Measurements from ENCODE around the gene ACADS.

ACADS gene

DNA sequence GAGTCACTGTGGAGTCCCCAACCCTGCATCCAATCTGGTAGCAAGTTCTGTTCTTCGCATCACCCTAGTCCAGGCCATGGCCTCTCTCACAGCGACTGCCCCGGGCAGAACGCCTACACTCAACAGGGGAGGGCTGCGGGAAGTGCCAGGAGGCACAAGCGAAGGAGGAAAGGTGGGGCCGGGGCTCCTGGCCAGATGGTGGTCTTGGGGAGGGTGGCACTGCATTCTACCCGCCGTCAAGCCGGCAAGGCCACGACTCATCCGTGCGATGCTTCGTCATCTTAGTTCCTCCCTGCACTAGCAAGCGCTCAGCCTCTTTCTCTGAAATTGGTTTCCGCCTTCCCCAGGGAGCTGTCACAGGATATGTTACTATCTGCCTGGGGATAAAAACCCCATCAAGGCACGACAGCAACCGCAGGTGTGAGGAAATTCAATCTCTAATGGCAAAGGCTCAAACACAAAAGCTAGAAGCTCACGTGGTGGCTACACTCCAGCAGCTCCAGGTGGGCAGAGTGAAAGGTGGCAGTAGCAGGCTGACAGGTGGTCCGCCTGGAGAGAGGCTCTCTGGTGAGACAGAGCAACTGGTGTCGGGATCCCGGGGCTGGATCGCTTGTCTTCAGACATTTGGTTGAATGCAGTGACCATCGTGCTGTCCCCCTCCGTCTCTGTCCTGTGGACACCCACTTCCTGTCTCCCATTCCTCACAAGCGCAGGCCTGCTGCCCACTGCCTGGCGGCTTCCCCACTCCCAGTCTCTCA is 34.1 kb downstream of the ACADS start:
- DNase-seq = no peak

DNA sequence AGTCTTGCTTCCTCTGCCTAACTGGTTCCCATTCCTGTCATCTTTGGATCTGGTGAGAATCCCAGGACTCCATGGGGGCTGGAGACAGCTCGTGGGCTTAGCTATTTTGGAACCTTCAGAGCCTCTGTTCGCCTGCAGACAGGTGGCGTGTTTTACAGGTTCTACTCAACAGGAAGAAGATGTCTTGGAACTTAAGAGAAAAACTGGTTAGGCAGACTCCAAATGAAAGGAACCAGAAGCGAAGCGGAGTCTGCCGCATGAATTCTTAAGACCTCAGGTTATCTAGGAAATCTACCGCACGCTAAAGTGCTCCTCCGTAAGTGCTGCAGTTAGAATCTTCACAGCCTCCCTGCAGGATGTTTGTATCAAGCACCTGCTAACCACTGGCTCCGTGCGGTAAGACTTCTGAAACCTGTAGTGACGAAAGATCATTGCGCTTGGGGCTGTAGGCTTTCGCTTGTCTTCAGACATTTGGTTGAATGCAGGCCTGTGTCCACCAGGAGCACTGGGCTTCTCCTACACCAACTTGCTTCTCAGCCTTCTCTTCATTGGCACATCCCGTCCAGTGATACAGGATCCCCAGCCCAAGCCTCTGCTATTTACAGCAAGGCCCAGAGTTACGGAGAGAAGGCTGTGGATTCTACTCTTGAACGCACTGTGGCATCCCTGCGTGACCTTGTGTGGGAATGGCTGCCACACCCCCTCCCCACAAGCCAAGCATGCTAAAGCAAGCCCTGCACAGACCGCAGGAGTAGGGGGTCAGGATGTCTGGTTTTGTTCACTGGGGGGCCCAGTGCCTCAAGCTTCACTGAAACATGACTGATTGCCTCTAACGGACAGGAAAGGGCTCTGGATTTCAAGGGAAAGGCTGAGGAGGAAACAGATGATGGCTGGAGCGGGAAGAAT is 35.0 kb downstream of the ACADS start:
- DNase-seq = no peak

- DNase-seq = no peak
Observed at GRCh38 chr12:120761519-120761934, 35.9 kb downstream of the ACADS start.

GRCh38 chr12:120762086-120762485 is 36.5 kb downstream of the ACADS start:
- no peak for DNase-seq

DNA sequence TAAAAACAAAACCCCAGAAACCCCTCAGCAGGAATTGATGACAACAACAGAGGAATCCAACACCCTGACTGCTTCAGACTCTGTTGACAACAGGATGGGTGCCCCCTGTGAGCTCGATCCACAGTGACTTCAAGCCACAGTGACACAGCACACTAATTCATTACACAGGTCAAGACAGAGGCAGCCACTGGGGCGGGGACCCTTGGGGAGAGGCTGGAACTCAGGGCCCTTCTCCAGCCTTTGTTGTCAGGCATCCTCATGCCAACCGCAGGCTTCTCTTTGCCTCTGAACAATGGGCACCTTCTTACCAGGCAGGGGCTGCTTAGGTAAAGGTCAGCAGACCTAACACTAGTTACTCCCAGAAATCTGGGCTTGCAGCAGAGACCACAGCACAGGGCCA is 37.6 kb downstream of the ACADS start:
- DNase-seq = no peak

- DNase-seq = no peak
Observed at GRCh38 chr12:120764816-120765215, 39.2 kb downstream of the ACADS start.

DNA sequence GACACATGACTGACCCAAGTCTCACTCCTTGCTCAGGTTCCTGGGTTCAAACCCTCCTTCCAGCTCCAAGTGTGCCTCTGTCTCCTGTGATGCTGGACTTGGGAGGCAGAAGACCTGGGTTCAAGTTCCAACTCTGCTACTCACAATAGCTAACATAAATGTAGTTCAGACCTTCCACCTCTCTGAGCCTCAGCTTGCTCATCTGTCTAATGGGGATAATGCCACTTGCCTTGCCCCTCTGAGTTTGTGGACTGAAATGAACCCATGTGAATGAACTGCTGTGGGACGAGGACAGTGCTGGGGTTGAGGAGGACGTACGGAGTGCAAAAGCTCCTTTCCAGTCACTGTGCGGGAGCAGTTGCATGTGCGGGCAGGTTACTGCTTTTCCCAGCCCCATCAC is 40.9 kb downstream of the ACADS start:
- no peak for DNase-seq

DNA sequence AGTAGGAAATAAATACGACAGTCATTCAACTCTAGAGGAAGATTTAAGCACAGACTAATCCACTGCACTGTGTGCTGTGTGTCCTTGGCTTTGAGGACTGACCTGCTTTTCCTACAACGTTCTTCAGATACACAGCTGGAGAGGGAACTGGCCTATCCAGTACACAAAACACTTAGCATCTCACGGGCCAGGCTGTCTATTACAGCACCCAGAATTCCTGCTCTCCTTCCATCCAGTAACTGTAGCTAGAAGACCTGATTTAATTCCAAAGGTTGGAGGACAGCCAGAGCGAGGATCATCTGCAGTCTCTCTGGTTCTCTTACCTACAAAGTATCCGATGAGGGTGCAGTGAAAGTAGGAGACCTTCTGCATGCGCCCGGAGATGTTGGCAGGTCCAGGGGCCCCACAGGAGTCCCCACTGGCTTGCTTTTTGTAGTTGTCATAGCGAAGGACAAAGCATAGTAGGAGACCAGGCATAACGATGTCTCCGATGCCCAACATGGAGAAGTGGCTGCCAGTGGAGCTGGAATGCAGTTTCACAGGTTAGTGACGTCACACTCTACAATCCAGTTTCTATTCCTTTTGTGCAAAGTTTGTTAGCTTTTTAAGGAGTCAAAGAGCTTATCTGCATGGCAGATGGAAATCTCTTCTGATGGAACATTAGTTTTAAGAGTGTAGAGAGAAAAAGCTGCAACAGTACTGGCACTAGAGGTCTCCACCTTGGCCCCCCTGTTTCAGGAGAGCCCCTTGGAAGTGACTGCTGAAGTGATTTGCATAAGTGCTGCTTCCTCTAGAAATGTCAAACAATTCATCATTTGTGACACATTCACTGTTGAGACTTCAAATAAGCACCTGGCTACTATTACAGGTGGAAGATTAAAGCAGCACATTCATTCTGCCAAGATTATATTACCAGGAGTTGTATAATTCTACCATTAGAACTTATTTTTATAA is 41.7 kb downstream of the ACADS start:
- no peak for DNase-seq

- no peak for DNase-seq
Observed at GRCh38 chr12:120771097-120771496, 45.5 kb downstream of the ACADS start.

- no peak for DNase-seq
Observed at GRCh38 chr12:120774169-120774916, 48.7 kb downstream of the ACADS start.

- DNase-seq = no peak
Observed at GRCh38 chr12:120775862-120776552, 50.4 kb downstream of the ACADS start.

DNA sequence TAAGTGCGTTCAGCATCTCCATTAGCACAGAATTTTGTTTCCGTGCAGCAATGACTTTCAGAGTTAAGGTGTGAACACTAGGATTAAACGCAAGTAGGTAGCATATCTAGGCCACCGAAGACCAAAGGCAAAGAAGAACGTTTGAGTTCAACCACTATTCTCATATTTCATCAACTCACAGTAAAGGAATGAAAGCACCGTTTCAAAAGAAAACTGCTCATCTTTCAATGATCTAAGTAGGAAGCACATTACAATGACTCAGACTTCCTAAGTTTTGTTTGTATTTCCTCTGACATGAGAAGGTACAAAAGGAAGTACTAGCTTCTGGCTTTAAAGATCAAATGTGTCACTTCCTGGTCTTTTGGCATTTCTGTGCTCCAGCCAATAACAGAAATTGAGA is 57.6 kb downstream of the ACADS start:
- DNase-seq = no peak

DNA sequence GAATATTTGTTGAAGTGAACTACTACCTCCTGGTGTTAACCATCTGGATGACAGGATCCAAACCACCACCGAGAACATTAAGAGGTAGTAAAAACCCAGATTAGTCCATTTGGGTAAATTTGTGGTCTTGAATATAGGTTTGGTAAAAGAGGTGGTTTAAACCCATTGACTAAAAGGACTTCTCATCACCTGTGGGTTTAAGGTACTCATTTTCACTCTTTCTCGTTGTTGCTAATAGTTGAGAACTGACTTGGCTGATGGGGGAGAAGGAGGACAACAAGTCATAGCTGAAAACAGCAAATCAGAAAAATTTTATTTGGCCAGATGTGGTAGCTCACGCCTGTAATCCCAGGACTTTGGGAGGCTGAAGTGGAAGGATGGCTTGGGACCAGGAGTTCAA is 59.2 kb downstream of the ACADS start:
- no peak for DNase-seq

GRCh38 chr12:120787889-120788288 is 62.3 kb downstream of the ACADS start:
- DNase-seq = no peak
